Hematopoietic multipotent progenitor cell (in vitro differentiated cells): Measurements from ENCODE around the gene ARIH2. TPM values are rescaled to one million over a fixed set of nuclear protein-coding genes. Genes with fewer than 3 reads are reported as not detected.

Source experiments
- DNase-seq, 3 donors: peaks; one replicate each; pipeline ENCODE4 v3.0.0-alpha.2; 2011 to 2015; ENCODE audit warnings: low read depth in 2 of 3, low spot score in 2 of 3
- total RNA-seq: library from RNA; depleted of rRNA; stranded (reverse); fragments of >200 nt; gene quantifications from one replicate; pipeline ENCODE4 v1.2.3, GENCODE V29; 2012

Gene ARIH2
- total RNA-seq, 1 donor, result 71.4 TPM

- DNase-seq, result no peak
These were observed 98.0 kb downstream of the ARIH2 start for GRCh38 chr3:49016414-49017228.

GRCh38 chr3:49017229-49017970 lies 98.8 kb downstream of the ARIH2 start:
- DNase-seq, result no peak

GRCh38 chr3:49017971-49018706 lies 99.5 kb downstream of the ARIH2 start, which contains the start of gene DALRD3:
TSS of gene DALRD3 (minus strand) at chr3:49018580. CDS start at chr3:49018564, 16 bp downstream.
- peak in 2 of 3 donors; percentile 63 to 66 for DNase-seq

GRCh38 chr3:49018707-49019006 lies 100.0 kb downstream of the ARIH2 start:
- no peak for DNase-seq

GRCh38 chr3:49019941-49020329 lies 101.3 kb downstream of the ARIH2 start:
- DNase-seq, result no peak

GRCh38 chr3:49020330-49021212 lies 101.9 kb downstream of the ARIH2 start:
- peak in 2 of 3 donors; percentile 35 to 38 for DNase-seq

GRCh38 chr3:49021213-49021812 lies 102.7 kb downstream of the ARIH2 start:
- peak; percentile 97 to 99 (median 98) for DNase-seq

- DNase-seq, result peak; percentile 86 to 93 (median 92)
These were observed 103.4 kb downstream of the ARIH2 start, which contains the start of gene NDUFAF3 for GRCh38 chr3:49021813-49022687. TSS of gene NDUFAF3 (plus strand) at chr3:49022121. CDS start at chr3:49022145, 24 bp downstream.

GRCh38 chr3:49022688-49023171 lies 104.1 kb downstream of the ARIH2 start:
- no peak for DNase-seq

GRCh38 chr3:49023775-49024174 lies 105.1 kb downstream of the ARIH2 start:
- no peak for DNase-seq

- DNase-seq, result no peak
These were observed 105.8 kb downstream of the ARIH2 start for GRCh38 chr3:49024449-49024848.

GRCh38 chr3:49025005-49025792 lies 106.6 kb downstream of the ARIH2 start:
- peak in 2 of 3 donors; percentile 48 to 50 for DNase-seq

- no peak for DNase-seq
These were observed 107.3 kb downstream of the ARIH2 start for GRCh38 chr3:49025793-49026520.

GRCh38 chr3:49026536-49026935 lies 107.9 kb downstream of the ARIH2 start:
- DNase-seq, result no peak

GRCh38 chr3:49027634-49028033 lies 109.0 kb downstream of the ARIH2 start:
- no peak for DNase-seq

GRCh38 chr3:49028298-49028672 lies 109.6 kb downstream of the ARIH2 start:
- DNase-seq, result no peak
